ENCODE results near the gene TTLL5.
A peak's percentile ranks its signal among the peaks of the same experiment; 100 is the strongest.

TTLL5 gene

DNA sequence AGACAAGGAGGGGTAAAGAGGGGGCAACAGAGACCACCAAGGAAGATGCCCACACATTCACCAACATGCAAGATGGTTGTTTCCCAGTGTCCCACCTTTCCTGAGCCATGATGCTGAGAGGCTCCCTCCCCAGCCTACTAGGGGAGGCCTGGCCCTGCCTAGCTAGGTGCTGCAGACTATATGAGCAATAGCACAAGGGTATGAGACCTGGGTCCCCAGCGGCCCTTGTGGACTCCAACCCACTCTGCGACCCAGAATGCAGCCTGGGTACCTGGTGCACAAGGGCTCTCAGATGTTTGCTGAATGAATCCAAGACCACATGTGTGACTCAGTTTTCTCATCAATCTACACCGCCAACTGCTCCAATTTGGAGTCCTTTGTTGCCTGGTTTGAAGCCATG lies 306.8 kb downstream of the TTLL5 start:
- no peak for DNase-seq (ENCODE audit: low read depth)

DNA sequence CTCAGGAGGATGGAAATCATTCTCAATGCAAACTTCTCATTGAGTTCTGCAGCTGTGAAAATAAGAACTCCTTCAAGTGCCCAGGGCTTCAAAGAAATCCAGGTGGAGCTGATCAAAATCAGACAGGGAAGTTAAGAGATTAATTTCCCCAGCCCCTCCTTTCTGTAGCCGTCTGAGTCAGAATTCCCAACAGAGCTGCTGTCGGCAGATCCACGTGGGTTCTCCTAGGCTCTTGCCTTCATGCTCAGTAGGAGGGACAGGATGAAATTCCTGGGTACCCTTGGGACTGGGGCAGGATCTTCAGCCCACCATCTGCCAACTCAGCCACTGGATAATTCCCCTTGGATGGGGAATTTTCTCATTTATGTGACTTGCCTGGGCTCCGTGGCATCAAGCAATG lies 307.4 kb downstream of the TTLL5 start:
- DNase-seq (ENCODE audit: low read depth), result peak; percentile 51

DNA sequence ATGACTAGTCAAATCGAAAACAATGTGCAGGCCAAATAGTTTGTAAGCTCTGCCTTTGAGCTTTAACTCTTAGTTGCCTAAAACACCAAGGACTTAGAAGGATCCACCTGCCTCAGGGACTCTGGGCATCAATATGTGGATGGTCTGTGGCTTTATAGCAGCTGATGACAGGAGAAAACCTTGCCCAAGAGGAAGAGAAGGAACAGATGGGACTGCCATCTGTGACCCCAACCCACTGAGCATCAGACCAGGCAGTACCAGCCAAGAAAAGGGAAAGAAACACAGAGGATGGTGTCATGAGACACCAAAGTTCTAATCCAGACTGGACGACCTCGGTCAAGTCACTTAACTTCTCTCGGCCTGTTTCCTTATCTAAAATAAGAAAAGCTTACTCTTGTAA lies 308.1 kb downstream of the TTLL5 start:
- DNase-seq (ENCODE audit: low read depth), result no peak

DNA sequence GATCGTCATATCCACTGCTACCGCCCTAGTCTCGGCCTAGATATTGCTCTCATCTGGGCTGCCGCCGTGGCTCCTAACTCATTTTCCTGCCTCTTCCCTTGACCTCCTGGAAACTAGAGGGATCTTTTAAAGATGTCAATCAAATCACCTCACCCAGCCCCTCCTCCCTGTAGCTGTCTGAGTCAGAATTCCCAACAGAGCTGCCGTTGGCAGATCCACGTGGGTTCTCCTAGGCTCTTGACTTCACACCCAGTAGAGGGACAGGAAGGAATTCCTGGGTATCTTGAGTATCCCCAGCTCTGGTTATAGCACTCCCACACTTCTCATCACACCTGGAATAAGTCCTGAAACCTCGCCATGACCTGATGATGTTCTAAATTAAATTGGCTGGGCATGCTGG lies 308.8 kb downstream of the TTLL5 start:
- DNase-seq (ENCODE audit: low read depth), result no peak

DNA sequence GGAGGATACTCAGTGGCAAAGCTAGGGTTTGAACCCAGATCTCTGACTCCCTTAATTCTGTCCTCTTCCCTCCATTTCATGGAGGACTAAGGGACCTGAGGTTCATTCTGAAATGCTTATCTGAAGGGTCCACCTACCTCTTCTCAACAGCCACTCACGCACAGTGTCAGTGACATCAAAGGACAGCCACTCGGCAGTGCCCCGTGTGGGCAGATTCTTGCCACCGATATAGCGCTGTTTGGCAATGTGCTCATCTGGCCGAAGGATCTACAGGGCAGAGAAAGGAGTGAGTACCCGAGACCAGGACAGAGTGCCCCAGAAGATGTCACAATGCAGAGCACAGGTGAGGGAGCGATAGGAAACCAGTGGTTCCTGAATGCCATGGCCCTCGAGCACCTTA lies 309.9 kb downstream of the TTLL5 start:
- no peak for DNase-seq (ENCODE audit: low read depth)

DNA sequence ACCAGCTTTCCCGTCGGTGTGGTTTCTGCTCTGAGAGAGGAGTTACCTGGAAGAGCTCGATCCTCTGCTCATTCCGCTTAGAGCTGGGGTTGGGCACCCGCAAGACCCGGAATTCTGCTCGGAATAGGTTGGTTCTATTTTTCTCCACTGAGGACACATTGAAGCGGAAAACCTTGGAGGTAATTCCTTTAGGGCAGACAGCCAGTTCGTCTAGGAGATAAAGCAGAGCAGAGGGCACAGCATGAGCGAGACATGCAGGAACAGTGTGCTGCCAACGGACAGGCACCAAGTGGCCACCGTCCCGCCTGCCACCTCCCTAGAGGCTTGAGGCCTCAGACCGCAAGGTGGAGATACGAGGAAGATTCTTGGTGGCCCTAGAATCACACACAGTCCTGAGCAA lies 310.5 kb downstream of the TTLL5 start:
- no peak for DNase-seq (ENCODE audit: low read depth)

DNA sequence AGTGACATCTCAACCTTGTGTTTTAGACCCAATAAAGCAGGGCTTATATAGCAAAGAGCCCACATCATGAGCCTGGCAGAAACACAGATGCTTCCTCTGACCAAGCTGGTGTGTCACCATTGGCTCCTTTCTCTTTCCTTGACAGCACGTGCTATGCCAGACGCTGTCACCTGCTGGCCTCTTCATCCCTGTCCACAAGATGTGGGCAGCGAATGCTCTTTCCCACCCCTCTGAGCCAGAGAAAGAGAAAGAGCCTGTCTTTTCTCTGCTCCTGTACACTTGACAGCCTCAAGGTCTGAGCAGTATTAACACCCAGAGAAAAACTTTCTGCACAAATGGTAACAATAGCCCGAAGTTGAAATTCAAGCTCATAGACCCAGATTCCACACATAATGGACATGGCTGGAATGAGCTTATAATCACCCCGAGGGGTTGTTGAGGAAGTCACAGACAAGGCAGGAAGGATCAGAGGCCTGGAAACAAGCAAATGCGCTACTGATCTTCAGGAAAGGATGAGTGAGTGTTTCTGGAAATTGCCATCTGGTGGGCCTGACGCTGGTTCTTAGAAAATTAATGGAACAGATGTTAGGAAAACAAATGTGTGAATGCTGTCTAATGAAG lies 311.9 kb downstream of the TTLL5 start:
- no peak for DNase-seq (ENCODE audit: low read depth)

DNA sequence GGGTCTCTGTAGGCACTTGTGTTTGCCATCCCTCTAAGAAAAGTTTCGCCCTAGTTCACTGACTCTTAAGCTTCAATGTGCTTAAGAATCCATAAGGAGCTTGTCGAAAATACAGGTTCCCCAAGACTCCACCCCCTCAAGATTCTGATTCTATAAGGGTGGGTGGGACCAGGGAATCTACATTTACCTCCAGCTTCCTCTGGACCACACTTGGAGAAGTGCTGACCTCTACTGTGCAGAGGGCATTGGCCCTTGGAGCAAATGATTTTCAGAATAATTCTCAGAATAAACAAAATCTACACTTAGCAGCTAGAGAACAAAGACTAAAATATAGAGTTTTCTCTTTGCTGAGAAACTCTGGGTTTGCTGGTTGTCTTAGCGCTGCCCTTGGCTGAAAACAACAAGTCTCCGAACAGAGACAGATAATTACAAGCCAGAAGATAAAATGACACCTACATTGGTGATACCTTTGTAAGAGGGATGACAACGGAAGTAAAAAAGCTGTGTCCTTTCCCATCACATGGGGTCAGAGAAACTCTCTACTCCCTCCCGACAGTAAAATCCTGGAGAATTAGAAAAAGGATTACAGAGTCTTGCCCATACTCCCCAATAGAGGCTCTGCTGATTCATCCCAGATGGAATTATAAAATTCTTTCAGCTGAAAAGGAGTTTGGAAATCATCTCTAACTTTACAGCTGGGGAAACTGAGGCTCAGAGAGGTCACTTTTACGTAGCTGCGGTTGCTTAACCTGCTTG lies 316.0 kb downstream of the TTLL5 start:
- DNase-seq (ENCODE audit: low read depth), result no peak

DNA sequence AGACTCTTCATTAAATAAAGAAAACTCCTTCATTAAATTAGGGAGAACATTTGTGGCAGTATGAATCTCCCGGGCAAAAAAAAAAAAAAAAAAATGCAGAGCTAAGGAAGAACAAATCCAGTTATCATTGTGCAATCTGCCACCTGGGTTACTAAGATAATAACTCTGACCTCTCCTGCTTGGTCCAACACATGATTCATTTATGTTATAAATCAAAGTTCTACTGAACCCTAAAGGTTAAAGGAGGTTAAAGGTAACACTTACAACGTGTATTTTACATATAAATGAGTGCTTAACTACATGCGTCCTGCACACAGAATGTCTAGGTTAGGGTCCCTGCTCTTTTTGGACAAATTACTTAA lies 316.5 kb downstream of the TTLL5 start:
- DNase-seq (ENCODE audit: low read depth), result no peak

DNA sequence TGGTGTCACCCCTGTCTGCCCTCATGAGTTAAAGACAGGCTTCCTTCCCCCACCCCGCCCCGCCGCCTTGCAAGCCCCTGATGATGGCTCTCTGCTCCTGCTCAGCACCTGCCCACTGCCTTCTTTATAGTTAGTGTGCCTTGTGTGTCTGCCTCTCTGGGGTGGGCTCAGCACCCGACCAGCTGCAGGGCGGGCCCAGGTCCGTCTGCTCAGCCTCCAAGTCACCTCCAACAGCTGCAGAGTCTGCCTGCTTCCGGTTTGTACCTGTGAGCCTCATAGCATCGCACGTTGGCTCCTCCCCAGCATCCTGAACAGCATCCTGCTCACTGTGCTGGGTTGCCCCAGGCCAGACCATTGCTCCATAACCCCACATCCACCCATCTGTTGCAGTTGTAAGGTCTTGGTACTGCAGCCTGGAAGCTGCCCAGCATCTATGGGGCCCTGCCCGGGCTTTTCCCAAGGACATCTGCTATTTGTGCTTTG lies 317.2 kb downstream of the TTLL5 start:
- peak; percentile 30 for DNase-seq (ENCODE audit: low read depth)

DNA sequence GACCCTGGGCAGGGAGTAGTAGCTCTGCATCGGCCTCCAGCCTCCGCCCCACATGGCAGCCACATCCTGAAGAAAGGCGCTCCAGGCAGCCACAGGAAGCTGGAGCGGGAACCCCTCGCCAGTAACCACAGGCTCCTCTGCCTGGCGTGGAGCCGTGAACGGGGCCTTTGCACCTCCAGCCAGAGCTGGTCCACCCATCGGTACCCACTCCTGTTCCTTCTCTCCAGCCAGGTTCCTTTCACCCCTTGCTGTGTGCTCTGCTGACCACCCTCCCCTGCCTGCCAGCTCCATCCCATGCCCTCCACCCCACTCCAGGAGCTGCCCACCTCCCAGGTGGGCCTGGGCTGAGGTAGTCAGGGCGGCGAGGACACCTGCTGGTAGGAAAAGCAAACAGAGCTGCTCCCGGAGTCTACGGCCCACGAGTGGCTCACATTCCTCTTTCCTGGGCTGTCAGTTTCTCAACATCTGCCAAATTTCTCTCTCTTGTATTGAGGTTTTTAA lies 318.1 kb downstream of the TTLL5 start:
- DNase-seq (ENCODE audit: low read depth), result peak; percentile 29

DNA sequence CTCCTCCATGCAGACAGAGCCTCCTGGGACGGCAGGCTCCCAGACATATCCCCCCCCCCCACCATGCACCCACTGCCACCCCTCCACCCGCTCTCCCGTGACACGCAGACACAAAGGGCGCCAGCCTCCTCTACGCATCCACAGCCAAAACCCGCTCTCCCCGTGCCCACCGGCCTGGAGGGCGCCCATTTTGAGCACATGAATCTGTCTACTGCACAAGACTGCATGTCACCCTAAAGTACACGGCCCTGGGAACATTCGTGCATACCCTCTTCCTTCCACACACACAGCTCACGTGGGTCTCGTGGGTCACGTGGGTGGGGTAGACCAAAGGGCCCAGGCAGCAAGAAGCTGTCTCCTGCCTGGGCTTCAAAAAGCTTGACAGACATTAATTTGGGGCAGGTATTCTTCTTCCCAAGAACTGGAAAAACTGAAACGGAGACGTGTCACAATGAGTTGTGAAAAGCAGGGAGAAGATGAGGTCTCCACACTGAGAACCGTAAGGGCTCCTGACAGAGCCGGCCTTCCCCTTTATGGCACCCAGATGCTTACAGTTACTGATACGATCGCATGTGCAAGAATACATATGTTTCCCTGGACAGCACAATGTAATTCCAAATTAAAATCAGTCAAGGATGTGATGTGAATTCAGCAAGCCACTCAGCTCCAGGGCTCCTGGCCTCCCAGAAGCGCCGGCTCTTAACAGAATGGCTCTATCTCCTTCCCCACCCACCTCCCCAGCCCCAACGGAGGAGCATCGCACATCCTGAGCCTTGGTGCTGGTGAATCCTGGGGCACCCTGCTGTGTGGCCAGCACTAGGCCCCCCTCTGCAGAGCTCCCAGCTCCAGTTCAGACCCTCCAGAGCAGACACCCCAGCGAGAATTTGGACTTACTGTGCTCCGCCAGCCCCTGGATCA lies 318.9 kb downstream of the TTLL5 start:
- no peak for DNase-seq (ENCODE audit: low read depth)

DNA sequence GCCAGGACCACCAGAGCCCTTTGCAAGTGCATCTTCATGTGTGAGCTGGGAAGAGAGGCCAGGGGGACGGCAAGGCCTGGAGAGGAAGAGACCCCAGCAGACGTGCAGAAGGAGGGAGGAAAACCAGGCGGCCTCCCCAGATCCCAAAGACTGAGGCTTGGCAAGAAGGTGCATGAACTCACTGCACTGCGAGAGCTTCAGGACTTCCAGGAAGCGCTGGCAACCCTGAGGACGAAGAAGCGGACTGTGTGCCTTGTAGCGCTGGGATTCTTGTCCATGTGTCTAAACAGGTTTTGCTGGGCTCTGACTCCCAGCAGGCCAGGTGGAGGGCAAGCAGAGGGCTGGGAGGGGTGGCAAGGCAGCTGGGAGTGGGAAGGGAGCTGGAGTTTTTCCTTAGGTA lies 319.8 kb downstream of the TTLL5 start:
- no peak for DNase-seq (ENCODE audit: low read depth)

DNA sequence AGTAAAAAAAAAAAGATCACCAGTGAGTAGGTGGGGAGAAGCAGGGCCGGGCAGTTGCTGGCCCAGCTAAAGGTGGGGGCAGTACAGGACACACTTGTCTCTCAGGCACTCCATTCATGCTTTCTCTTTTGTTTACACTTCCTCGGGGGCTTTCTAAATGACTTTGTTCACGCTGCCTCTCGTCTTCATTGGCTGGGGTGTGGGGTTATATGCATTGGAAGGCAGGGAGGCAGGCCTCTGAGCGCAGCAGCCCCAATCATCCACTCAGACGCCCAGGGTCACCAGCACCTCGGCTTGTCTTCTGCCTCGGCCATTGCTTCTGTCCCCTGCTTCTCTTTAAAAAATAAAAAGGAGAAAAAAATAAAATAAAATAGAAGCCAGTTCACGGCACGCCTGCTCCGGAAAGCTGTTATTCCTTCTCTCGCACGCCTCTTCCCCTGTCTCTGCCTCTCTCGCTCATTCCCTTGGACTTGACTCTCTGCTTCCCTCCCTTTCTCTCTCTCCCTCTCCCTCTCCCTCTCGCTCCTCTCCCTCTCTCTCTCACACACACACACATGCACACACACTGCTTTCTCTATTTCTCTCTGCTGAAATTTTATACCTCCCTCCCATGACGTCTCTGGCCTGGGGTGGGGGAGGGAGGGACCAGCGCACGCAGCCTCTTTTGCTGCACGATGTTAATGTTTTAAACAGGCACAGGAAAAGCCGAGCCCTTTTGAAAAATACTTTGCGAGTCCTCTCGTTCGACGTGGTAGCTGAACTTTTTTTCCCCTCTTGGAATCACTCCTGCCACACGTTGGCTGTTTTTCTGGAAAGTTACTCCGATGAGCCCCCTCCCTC lies 320.6 kb downstream of the TTLL5 start, which contains the start of gene TGFB3:
TGFB3 (minus strand) TSS at position 570 of the 840 bp plus-strand sequence. CDS start 1,102 bp downstream, outside the sequence.
- DNase-seq (ENCODE audit: low read depth), result peak; percentile 97

DNA sequence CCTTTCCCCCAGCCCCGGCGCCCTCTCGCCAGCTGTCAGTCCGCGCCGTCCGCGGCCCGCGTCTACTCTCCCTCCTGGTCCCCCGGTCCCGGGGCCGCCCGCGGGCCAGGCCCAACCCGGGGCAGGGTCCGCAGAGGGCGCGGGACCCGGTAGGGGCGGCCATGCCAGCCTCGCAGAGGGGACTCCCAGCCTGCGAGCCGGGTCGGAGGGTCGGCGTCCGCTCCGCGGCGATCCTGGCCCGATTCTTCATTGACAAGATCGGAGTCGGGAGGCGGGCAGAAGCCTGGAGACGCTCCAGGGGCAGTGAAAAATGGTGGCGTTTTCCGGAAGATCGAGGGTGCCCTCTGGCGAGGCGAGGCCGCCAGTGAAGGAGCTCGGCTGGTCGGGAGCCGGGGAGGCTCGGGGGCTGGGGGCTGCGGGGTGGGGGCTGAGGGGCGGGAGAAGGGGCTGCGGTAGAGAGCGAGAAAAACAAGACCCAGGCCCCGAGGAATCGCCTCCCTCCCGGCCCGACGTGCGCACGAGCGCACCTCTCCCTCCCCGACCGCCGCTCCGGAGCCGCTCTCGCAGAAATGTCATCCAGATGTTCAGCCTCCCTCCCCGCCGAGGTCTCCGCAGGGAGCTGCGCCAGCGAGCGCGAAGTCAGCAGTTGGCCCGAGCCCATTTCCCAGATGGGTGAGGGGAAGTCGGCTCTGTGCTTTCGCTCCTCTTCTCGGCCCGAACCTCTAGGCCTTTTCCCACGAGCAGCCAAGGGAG lies 321.4 kb downstream of the TTLL5 start:
- DNase-seq (ENCODE audit: low read depth), result peak; percentile 78

DNA sequence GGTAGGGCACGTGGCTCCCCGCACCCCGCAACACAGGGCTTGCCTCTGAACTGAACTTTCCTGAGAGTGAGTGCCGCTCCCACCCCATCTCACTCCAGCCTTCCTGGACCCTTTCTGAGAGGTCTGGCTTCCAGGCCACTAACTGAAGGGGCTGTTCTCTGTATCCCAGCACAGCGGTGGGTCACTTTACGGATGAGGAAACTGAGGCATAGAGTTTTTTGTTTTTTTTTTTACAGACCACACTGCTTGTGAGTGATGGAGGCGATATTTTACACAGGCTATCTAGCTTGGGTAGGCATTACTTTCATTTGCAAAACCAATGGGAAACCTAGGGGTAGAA lies 321.9 kb downstream of the TTLL5 start:
- no peak for DNase-seq (ENCODE audit: low read depth)

DNA sequence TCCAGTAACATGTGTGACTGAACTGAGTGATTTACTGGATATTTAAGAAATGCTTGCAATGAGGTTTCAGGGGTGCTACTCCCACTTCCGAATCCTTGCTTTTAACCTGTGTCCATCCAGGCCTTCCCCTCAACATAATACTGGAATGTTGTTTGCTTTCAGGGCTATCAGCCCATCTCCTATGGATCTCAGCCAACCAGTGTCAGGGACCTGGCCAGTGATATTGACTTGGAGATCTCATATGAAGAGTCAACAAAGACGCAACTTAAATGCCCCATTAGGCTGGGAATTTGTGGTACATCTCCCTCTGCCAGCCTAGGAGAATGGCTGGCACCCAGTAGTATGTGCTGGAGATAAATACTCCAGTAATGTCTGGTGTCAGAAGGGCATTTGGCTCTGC lies 323.6 kb downstream of the TTLL5 start:
- no peak for DNase-seq (ENCODE audit: low read depth)

DNA sequence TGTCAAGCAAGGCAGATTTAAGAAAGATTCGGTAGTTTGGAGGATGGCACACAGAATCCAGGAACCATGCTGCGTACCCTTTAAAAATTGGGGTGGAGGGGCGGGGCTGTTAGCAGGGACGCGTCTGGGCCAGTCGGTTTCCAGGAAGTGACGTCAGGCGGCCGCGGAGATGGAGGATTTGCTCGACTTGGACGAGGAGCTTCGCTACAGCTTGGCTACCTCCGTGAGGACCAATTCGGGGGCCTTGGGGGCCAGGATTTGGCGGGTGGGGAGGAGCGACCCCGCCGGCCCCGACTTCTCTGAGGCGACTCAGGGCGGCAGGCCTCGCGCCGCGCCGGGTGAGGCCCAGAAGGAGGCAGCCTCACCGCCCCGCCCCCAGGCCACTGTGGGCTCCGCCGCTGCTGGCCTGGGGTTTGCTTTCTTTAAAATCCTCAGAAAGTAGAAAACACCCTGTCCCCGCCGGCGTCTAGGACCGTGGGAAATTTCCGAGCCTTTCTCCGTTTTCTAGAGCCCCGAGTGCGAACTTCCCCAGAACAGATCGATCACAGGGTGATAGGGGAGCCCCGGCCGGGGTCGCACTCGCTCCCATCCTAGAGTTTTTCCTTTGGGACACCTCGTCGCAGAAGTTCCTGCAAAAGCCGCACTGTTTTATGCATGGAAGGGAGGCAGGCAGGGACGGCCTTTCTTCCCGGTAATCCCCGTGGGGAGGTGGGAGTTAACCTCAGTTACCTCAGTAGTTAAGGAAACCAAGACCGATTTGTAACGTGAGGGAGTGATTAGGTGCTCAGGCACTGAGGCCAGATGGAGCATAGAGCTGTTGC lies 324.8 kb downstream of the TTLL5 start, which contains the start of gene IFT43:
IFT43 (plus strand) TSS at position 146 of the 821 bp plus-strand sequence; CDS start at position 170, 24 bp downstream.
- peak; percentile 69 for DNase-seq (ENCODE audit: low read depth)

DNA sequence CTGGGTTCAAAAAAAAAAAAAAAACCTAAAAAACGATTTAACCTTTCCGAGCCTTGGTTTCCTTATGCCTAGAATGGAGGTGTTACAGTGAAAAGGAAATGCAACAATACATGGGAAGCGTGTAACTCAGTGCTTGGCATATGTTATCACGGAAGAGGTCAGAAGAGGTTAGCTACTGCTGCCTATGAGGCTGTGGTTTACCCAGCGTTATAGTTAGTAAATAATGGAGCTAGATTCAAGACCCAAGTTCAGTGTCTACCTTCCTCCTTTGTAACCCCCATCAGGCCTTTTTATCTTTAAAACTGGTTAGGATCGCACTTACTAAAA lies 325.4 kb downstream of the TTLL5 start:
- no peak for DNase-seq (ENCODE audit: low read depth)
